ENCODE results near the gene SDK2.

SDK2 gene

DNA sequence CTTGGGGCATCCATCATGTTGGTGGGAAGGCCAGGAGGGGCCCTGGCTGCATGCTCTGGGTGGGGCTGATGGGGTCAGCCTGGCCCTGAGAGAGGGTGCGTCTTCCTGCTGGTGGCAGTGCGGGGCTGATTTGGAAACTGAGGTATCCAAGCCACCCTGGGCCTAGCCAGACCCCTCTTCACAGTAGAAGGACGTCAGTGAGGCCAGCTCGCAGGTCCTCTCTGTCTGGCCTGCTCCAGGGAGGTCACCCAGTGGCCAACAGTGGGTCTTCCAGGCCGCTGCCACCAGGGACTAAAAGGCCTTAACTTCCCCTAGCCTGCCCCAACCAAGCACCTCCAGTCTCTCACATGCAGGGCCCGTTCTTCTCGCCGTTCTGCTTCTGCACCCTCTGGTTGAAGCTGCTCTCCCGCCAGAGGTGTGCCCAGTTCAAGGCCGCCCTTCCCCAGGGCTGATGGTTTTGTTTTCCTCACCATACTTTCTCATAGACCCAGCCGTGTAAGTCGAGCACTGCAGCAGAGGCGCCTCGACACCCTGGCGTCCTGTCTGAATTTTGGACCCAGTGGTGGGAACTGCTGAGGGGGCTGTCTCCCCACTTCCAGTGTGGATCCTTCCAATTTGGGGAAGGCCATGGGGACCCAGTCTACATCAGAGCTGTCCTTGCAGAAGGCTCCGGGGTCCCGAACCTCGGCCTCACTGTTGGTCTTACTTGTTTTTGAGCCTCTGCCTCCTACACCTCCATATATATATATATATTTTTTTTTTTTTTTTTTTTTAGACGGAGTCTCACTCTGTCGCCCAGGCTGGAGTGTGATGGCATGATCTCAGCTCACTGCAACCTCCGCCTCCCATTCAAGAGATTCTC, 289.6 kb downstream of the SDK2 start:
- no peak for DNase-seq

- DNase-seq = no peak
These were observed 292.0 kb downstream of the SDK2 start for GRCh38 chr17:73352261-73352660.

GRCh38 chr17:73351764-73352163, 292.5 kb downstream of the SDK2 start:
- DNase-seq = no peak

DNA sequence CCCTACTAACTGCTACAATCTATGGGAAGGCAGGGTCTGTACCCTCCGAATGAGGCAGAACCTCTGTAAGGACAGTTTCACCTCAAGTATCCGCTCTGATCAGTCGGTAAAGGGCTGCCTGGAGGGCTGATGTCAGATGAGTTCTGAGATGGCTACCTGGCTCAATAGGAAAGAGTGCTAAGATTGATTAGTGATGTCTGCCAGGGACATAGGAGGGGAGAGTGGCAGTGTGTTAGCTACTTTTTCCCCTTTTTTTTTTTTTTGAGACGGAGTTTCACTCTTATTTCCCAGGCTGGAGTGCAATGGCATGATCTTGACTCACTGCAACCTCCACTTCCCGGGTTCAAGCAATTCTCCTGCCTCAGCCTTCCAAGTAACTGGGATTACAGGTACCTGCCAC, 293.4 kb downstream of the SDK2 start:
- DNase-seq = no peak

DNA sequence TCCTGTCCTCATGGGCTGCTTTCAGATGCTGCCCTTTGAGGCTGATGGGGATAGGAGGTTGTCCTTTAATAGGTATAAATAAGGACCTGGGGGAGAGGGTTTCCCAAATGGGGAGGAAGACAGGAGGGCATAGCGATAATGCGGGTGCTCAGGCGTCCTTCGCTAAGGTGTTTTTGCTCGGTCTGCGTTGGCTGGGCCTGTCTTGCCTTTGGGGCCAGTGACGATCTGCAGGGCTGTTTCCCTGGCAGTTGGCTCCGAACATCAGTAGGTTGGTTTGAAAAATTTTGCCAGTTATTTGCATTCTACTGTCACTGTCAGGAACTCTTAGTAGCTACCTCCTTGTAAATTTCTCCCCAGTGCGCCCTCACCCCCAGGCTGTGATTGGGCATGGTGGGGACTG, 294.6 kb downstream of the SDK2 start:
- DNase-seq = no peak

DNA sequence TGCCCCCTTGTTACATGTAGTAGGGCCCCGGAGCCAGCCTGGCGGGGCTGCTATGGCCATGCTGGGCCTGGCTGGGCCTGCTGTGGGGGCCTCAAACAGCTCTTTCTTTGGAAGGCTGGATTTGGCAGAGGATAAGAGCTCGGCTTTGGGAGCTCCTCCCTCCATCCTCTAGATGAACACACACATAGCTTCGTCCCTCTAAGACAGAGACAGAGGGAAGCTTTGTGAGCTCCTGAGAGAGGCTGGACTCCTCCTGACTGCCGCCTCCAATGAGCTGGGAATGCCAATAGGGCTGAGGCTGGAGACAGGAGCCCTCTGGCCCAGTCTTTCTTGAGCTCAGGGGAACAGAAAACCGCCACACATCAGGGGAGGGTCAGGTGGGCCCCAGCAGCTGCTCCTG, 295.1 kb downstream of the SDK2 start:
- DNase-seq = no peak

DNA sequence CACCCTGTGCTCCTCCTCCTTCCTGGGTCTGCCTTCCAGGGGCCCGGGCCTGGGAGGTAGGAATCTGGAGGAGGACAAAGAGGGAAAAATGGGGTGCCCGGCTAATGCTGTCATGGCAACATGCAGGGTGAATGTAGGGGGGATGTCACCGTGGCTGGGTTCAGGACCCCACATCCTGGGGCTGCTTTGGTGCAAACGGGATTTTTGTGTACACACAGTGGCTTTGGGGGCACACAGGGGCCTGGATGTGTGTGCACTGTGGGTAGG, 295.5 kb downstream of the SDK2 start:
- DNase-seq = no peak

DNA sequence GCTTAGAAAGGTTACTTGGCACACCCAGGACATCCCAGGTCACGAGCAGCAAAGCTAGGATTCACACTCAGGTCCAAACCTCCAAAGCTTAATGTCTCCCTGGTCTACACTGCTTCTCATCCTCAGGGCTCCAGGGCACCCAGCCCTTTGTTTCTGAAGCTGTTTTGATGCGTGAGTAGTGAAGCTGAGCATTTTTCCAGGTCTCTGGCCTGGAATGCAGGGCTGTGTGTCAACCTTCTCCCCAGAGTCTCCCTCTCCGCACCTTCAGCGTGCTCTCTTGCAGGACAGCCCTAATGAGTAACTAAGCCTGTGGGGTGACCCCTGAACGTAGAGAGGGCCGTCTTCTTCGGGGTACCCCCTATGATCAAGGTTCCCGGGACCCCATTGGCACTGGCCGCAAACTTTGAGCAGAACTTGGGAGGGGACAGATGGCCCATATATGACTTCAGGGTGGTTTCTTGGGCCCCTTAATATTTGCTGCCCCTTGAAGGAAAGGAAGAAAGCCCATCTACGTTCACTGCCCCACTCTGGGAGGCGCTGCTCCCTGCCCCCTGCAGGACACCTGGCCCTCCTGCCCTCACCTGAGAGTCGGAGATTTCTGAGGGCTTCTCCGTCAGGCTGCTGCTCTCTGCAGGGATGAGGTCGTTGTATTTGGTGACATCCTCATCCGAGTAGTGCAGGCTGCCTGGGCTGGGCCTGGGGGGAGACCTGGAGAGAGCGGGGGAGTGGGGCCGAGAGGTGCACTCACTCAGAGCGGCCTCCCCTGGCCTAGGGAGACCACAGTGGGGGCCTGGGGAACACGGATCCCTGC, 296.0 kb downstream of the SDK2 start:
- DNase-seq = no peak

DNA sequence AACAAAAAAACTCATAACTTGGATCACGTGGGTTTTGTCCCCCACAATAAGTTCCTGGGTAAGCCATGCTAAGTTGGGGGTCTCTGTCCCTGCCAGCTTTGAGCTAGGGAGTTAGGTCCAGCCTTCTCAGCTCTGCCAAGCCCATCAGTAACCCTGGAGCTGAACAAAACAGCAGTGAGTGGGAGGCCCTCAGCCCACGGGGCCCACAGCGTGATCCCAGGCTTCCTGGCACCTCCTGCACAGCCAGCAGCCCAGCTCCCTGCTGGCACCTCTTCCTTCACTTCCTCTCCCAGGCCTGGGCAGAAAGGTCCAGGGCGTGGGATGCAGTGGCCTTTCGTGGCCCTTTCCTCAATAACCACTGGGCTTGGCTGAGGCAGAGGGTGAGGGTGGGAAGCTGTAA, 296.9 kb downstream of the SDK2 start:
- no peak for DNase-seq

GRCh38 chr17:73346501-73347162, 297.6 kb downstream of the SDK2 start:
- no peak for DNase-seq

GRCh38 chr17:73343739-73344454, 300.3 kb downstream of the SDK2 start:
- no peak for DNase-seq

- DNase-seq = no peak
These were observed 301.0 kb downstream of the SDK2 start for GRCh38 chr17:73343168-73343634.

DNA sequence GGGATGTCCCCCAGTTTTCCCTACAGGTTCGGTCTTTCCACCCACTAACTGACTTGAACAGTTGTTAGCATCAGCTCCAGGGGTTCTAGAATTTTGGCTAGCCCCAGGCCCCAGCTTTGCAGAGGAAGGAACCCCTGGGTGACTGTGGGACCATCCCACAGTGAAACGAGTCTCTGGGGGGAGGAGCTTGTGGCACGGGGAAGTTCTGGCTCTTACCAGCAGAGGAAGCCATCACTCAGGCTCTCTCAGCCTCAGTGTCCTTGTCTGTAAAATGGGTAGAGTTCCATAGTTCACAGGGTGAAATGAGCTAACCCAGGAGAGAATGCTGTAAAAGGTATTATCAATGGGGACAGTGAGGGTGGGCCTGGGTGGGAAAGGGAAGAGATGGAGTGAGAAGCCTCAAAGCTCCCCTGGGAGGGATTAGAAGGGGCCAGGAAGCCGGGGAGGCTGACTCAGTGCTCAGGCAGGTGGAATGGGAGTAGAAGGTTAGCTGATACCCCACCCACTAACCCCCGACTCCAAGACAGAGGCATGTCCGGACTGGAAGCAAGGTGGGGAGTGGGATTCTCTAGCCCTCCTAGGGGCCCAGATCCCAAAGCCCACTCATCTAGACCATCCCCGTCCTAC, 301.6 kb downstream of the SDK2 start:
- DNase-seq = no peak

- no peak for DNase-seq
These were observed 302.2 kb downstream of the SDK2 start for GRCh38 chr17:73342050-73342522.

DNA sequence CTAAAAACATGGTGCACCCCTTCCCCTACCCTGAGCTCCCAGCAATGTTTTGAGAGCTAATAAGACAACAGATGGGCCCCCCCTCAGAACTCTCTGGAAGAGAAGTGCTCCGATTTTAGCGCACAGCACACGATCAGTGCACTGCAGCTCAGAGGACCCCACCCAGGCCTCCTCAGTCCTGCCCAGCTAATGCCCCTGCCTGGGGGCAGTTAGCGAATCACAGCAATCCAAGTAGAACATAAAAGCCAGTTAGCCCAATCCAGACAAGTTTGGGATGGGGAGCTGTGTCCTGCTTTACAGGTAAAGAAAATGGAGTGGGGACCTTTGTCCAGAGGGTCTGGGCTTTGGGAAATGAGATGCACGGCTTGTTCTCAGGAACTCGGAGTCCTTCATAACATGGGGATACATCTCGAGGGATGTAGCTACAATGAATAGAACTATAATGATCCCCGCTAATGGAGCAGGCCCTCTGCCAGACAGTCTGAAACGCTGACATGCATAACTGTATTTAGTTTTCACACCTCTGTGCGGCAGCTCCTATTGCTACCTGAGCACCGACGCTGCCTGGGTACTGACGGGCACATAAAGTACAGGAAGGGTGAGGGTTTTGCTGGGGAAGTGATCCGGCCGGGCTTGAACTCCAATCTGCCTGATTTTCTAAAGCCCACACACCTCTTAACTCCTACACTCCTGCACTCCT, 302.7 kb downstream of the SDK2 start:
- DNase-seq = no peak

- DNase-seq = peak; percentile 38
These were observed 304.1 kb downstream of the SDK2 start for GRCh38 chr17:73340093-73340596.

DNA sequence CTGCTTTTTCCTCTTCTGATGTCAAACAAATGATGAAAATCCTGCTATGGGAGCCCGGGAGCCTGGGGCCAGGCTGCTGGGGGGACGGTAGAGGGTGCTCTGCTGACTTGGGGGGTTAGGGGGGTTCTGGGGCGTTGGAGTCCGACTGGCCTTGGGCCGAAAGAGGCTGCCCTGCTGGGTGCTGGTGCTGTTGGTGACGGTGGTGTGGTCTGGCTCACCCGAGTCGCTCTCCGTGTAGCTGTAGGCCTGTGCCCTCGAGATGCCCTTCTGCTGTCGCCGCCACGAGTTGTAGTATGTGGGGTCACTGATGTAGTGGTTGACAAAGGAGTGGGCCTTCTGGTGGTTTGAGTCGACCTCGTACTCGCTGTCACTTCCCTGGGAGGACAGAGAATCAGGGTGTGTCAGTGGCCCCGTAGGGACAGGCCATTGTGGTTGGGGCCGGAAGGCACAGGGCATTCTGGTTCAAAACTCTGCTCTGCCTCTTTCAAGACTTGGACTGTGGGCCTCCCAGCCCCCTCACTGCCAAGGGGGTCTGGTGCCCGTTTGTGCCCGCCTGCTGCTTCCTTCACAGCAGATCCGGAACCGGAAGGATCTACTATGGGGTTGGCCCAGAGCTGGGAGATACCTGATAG, 305.6 kb downstream of the SDK2 start:
- no peak for DNase-seq

GRCh38 chr17:73338050-73338521, 306.2 kb downstream of the SDK2 start:
- no peak for DNase-seq

DNA sequence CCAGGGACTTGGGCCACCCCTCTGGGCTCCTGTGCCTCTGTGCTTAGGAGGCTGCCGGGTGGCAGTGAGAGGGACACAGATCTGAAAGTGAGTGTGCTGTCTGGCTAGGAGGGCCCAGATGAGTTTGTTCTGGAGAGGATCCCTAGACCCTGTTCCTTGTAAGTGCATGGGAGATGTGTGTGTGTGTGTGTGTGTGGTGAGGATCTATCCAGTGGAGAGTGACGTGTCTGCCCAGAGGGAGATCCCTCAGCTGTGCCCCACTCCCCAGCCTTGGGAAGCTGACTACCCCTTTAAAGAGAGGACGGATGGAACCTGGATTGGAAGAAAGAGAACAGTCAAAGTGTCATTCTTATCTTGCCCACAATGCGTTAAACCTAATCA, 306.9 kb downstream of the SDK2 start:
- DNase-seq = no peak

DNA sequence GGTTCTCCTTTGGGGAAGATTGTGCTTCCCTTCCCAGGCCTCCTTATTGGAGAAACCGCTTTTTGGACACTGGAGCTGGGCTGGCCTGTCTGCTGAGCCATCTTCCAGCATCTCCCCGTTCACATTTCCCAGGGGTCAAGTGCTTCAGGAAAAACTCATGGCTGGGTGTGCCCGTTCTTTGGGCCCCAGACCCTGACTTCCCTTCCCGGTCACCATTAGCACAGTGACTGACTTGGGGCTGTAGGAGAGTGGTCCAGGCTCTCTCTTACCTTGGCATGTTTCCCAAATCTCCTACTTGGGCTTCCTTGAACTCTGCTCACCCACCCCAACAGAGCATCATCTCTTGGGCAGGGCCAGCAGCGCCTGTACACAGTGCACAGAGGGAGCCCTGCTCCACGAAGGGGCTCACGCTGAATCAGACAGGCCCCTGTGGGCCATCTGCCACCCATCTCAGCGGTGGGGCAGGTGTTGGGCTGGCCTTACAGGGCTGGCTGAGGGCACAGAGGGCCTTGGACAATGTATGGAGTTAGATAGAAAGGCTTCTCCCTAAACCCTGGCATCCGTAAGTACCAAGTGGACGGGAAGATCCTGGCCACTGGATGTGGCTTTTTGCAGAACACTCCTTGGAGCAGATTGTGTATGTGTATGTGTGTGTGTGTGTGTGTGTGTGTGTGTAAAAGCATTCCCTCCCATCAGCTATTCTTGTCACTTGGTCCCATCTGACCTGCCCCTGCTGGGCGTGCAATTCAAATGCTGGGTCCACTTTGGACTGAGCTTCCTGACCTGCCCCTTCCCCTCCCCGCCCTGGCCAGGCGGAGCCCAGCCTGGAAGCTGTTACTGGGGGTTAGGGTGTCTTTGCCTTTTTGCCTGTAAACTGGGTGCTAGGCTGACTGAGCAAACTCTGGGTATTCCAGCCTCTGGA, 307.6 kb downstream of the SDK2 start:
- no peak for DNase-seq

Measured in activated CD4-positive, alpha-beta T cell treated with anti-CD3 and anti-CD28 coated beads, Interleukin-2, amount 50 U/mL, for 16 hours (primary cell).